ENCODE results near the gene POU6F2.

DNA sequence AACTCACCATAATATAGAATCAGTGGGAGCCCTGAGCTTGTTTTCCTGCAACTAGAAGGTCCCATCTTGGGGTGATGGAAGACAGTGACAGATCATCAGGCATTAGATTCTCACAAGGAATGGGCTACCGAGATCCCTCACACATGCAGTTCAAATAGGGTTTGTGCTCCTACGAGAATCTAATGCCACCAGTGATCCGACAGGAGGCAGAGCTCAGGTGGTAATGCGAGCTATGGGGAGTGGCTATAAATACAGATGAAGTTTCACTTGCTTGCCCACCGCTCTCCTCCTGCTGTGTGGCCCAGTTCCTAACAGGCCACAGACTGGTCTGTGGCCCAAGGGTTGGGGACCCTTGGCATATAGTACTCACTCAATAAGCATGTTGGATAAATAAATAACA lies 93.4 kb downstream of the POU6F2 start:
- no peak for TF ChIP-seq RAD21 (IDR thresholded peaks at IDR 0.05; ENCODE audit: low read depth)
- TF ChIP-seq CREB1 (IDR thresholded peaks at IDR 0.05; ENCODE audit: low read depth): no peak
- TF ChIP-seq, protein P1, sequence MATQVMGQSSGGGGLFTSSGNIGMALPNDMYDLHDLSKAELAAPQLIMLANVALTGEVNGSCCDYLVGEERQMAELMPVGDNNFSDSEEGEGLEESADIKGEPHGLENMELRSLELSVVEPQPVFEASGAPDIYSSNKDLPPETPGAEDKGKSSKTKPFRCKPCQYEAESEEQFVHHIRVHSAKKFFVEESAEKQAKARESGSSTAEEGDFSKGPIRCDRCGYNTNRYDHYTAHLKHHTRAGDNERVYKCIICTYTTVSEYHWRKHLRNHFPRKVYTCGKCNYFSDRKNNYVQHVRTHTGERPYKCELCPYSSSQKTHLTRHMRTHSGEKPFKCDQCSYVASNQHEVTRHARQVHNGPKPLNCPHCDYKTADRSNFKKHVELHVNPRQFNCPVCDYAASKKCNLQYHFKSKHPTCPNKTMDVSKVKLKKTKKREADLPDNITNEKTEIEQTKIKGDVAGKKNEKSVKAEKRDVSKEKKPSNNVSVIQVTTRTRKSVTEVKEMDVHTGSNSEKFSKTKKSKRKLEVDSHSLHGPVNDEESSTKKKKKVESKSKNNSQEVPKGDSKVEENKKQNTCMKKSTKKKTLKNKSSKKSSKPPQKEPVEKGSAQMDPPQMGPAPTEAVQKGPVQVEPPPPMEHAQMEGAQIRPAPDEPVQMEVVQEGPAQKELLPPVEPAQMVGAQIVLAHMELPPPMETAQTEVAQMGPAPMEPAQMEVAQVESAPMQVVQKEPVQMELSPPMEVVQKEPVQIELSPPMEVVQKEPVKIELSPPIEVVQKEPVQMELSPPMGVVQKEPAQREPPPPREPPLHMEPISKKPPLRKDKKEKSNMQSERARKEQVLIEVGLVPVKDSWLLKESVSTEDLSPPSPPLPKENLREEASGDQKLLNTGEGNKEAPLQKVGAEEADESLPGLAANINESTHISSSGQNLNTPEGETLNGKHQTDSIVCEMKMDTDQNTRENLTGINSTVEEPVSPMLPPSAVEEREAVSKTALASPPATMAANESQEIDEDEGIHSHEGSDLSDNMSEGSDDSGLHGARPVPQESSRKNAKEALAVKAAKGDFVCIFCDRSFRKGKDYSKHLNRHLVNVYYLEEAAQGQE (IDR thresholded peaks at IDR 0.05; ENCODE audit: low read depth): no peak
- no peak for TF ChIP-seq YY1 (IDR thresholded peaks at IDR 0.05; ENCODE audit: low read depth)
- TF ChIP-seq TAF1 (IDR thresholded peaks at IDR 0.05; ENCODE audit: low read depth): no peak
- no peak for TF ChIP-seq FOXM1 (IDR thresholded peaks at IDR 0.05; ENCODE audit: borderline replicate concordance, low read depth)
- no peak for TF ChIP-seq EP300 (IDR thresholded peaks at IDR 0.05; ENCODE audit: borderline replicate concordance)
- TF ChIP-seq, protein P2, sequence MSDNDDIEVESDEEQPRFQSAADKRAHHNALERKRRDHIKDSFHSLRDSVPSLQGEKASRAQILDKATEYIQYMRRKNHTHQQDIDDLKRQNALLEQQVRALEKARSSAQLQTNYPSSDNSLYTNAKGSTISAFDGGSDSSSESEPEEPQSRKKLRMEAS (IDR thresholded peaks at IDR 0.05): no peak
- no peak for TF ChIP-seq TEAD4 (IDR thresholded peaks at IDR 0.05)
- TF ChIP-seq EGR1 (IDR thresholded peaks at IDR 0.05): no peak
- no peak for TF ChIP-seq CEBPB (IDR thresholded peaks at IDR 0.05)
